HEK293 (cell line): ENCODE results near the gene APOBEC3C.

Experiments used
- CTCF ChIP-seq: fragments of 450-650 bp; formaldehyde crosslinking; IDR thresholded peaks from 2 replicates; pipeline ENCODE4 v1.5.1; 2016; ENCODE audit warnings: missing biosample characterization, missing genetic modification characterization
- MEIS1 ChIP-seq: sonication (generic); formaldehyde crosslinking; IDR thresholded peaks from 2 replicates; pipeline ENCODE4 v1.8.1; 2022; ENCODE audit warnings: missing genetic modification reagents, mild to moderate bottlenecking, borderline replicate concordance
- ZFP37 ChIP-seq: fragments of 450-650 bp; formaldehyde crosslinking; IDR thresholded peaks from 2 replicates; pipeline ENCODE4 v1.5.1; 2016; ENCODE audit warnings: missing biosample characterization, missing genetic modification characterization
- ZNF121 ChIP-seq: fragments of 450-650 bp; formaldehyde crosslinking; IDR thresholded peaks from 2 replicates; pipeline ENCODE4 v1.5.1; 2016; ENCODE audit warnings: missing biosample characterization, missing genetic modification characterization
- ZNF140 ChIP-seq: fragments of 450-650 bp; formaldehyde crosslinking; IDR thresholded peaks from 2 replicates; pipeline ENCODE4 v1.5.1; 2016; ENCODE audit warnings: missing biosample characterization, missing genetic modification characterization
- ZNF155 ChIP-seq: fragments of 450-650 bp; formaldehyde crosslinking; IDR thresholded peaks from 2 replicates; pipeline ENCODE4 v1.5.1; 2016; ENCODE audit warnings: missing biosample characterization, missing genetic modification characterization
- ZNF302 ChIP-seq: fragments of 450-650 bp; formaldehyde crosslinking; IDR thresholded peaks from 2 replicates; pipeline ENCODE4 v1.5.1; 2016; ENCODE audit warnings: missing biosample characterization, missing genetic modification characterization, low read depth
- ZNF354C ChIP-seq: fragments of 450-650 bp; formaldehyde crosslinking; IDR thresholded peaks from 2 replicates; pipeline ENCODE4 v1.5.1; 2016; ENCODE audit warnings: missing biosample characterization, missing genetic modification characterization, low read depth, borderline replicate concordance
- ZNF37A ChIP-seq: fragments of 450-650 bp; IDR thresholded peaks from 2 replicates; pipeline ENCODE4 v1.5.1; 2018; ENCODE audit warnings: missing biosample characterization, missing genetic modification characterization
- ZNF580 ChIP-seq: fragments of 450-650 bp; formaldehyde crosslinking; IDR thresholded peaks from 2 replicates; pipeline ENCODE4 v1.5.1; 2016; ENCODE audit warnings: missing biosample characterization, missing genetic modification characterization
- ZNF639 ChIP-seq: fragments of 450-650 bp; formaldehyde crosslinking; IDR thresholded peaks from 2 replicates; pipeline ENCODE4 v1.5.1; 2016; ENCODE audit warnings: missing biosample characterization, missing genetic modification characterization
- ZNF785 ChIP-seq: fragments of 450-650 bp; formaldehyde crosslinking; IDR thresholded peaks from 2 replicates; pipeline ENCODE4 v1.5.1; 2016; ENCODE audit warnings: missing biosample characterization, missing genetic modification characterization
- ZNF792 ChIP-seq: fragments of 450-650 bp; formaldehyde crosslinking; IDR thresholded peaks from 2 replicates; pipeline ENCODE4 v1.5.1; 2016; ENCODE audit warnings: missing biosample characterization, missing genetic modification characterization

GRCh38 chr22:39068033-39068785 is 54.2 kb downstream of the APOBEC3C start:
- TF ChIP-seq ZNF155 (tag by site-specific recombination) (no peak), MEIS1 (CRISPR knock-in tag) (no peak), ZNF354C (tag by site-specific recombination) (no peak), ZNF639 (tag by site-specific recombination) (no peak), CTCF (0 out of 2 replicates have a peak, but pooled peaks have one; percentile 12), ZNF580 (tag by site-specific recombination) (no peak), ZNF121 (tag by site-specific recombination) (no peak), ZNF302 (no peak), ZNF37A (tag by site-specific recombination) (no peak), ZNF140 (tag by site-specific recombination) (no peak), ZFP37 (tag by site-specific recombination) (no peak), ZNF785 (tag by site-specific recombination) (no peak), ZNF792 (tag by site-specific recombination) (no peak)
